ENCODE results near the gene GRK4. TPM values are rescaled to one million over a fixed set of nuclear protein-coding genes. Genes with fewer than 3 reads are reported as not detected.

The GRK4 gene
- total RNA-seq, 1 experiment from 2014 or later = 4.2 TPM

DNA sequence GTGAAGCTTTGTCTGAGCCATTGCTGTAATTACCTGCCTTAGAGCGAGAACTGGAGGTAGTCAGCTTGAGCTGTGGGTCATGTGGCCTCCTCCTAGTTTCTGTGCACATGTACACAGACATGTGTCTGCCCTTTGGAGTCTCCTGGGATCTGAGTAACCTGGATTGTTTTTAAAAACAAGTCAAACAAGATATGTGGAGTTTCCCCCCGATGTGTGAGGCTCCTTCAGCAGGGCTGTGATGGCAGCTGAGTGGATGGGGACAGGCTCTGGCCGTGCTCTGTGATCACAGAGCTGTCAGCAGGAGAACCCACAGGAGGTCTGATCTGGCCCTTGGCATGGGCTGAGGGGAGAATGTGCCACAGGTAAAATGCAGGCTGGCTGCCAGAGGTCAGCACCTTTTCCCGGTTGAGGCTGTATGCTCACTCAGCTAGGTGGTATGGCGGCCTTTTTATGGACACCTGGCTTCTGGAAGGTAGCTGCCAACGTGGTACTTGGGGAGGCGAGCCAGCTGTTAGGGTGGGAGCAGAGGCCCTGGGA is 38.5 kb upstream of the GRK4 start:
- ChIA-PET CTCF (no interaction called here), RAD21 (ENCODE audit: low non-redundant PET in 1 of 2, low total read pairs in 2 of 2, uncharacterized antibody in 2 of 2, unreplicated experiment in 2 of 2) (no interaction called here), POLR2A (no interaction called here)
- Histone ChIP-seq H3K4me2 (ENCODE audit: low read length) (no peak overlapping the region), H3K79me2 (ENCODE audit: insufficient read depth, low read length) (no peaks in the 10 kb centered on the region), H4K20me1 (ENCODE audit: insufficient read depth) (no peaks in the 10 kb centered on the region), H3K9ac (ENCODE audit: low read length) (no peak overlapping the region), H3K9me3 (ENCODE audit: control insufficient read depth in 1 of 2, insufficient read depth in 1 of 2, low read depth in 1 of 2, low read length in 2 of 2) (no peaks in the 10 kb centered on the region), H3K9me2 (ENCODE audit: insufficient read depth) (no peaks in the 10 kb centered on the region), H3K27me3 (ENCODE audit: insufficient read depth, low read length) (no peaks in the 10 kb centered on the region), H2AFZ (ENCODE audit: low read depth, low read length, poor library complexity, severe bottlenecking) (no peak overlapping the region), H3K36me3 (ENCODE audit: control insufficient read depth in 1 of 2, insufficient read depth in 2 of 2, low read length in 2 of 2) (peaks cover 4 to 7% of the 10 kb centered on the region in 2 experiments; a peak in 1 of 4 replicates), H3K27ac (ENCODE audit: low read depth, low read length) (no peak overlapping the region), H3K4me3 (replicated peaks in 1 of 2; ENCODE audit: low read depth in 1 of 2, low read length in 2 of 2) (no peak overlapping the region), H3K4me1 (ENCODE audit: control insufficient read depth in 1 of 2, insufficient read depth in 2 of 2, low read length in 2 of 2) (no peaks in the 10 kb centered on the region)
- DNase-seq (ENCODE audit: low read depth, low spot score) (no peak), ATAC-seq (no peak)
- intact Hi-C loops (cut with micrococcal nuclease) = no loop called here
- TF ChIP-seq ELF1 (IDR thresholded peaks at IDR 0.05; ENCODE audit: borderline replicate concordance, low read depth) (no peak), POLR2A (IDR thresholded peaks at IDR 0.05; ENCODE audit: borderline replicate concordance, extremely low read depth, insufficient read depth, insufficient read length) (no peak), CBX3 (IDR thresholded peaks at IDR 0.05; ENCODE audit: low read depth) (no peak), JUND (IDR thresholded peaks at IDR 0.05) (no peak), SP1 (IDR thresholded peaks at IDR 0.05; ENCODE audit: low read depth) (no peak), TCF7L2 (IDR thresholded peaks at IDR 0.05; ENCODE audit: borderline replicate concordance, extremely low read depth, insufficient read depth, insufficient read length) (no peak), EZH2phosphoT487 (IDR thresholded peaks at IDR 0.05; ENCODE audit: borderline replicate concordance) (no peak), ZFX (IDR thresholded peaks at IDR 0.05) (no peak)
- TF ChIP-seq, protein P1, sequence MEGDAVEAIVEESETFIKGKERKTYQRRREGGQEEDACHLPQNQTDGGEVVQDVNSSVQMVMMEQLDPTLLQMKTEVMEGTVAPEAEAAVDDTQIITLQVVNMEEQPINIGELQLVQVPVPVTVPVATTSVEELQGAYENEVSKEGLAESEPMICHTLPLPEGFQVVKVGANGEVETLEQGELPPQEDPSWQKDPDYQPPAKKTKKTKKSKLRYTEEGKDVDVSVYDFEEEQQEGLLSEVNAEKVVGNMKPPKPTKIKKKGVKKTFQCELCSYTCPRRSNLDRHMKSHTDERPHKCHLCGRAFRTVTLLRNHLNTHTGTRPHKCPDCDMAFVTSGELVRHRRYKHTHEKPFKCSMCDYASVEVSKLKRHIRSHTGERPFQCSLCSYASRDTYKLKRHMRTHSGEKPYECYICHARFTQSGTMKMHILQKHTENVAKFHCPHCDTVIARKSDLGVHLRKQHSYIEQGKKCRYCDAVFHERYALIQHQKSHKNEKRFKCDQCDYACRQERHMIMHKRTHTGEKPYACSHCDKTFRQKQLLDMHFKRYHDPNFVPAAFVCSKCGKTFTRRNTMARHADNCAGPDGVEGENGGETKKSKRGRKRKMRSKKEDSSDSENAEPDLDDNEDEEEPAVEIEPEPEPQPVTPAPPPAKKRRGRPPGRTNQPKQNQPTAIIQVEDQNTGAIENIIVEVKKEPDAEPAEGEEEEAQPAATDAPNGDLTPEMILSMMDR (IDR thresholded peaks at IDR 0.05 in 2 of 3, conservative IDR thresholded peaks at IDR 0.05 in 1 of 3; ENCODE audit: borderline replicate concordance in 1 of 3, insufficient read depth in 1 of 3, low read depth in 2 of 3, low read length in 2 of 3) = no peak
- TF ChIP-seq, protein P2, sequence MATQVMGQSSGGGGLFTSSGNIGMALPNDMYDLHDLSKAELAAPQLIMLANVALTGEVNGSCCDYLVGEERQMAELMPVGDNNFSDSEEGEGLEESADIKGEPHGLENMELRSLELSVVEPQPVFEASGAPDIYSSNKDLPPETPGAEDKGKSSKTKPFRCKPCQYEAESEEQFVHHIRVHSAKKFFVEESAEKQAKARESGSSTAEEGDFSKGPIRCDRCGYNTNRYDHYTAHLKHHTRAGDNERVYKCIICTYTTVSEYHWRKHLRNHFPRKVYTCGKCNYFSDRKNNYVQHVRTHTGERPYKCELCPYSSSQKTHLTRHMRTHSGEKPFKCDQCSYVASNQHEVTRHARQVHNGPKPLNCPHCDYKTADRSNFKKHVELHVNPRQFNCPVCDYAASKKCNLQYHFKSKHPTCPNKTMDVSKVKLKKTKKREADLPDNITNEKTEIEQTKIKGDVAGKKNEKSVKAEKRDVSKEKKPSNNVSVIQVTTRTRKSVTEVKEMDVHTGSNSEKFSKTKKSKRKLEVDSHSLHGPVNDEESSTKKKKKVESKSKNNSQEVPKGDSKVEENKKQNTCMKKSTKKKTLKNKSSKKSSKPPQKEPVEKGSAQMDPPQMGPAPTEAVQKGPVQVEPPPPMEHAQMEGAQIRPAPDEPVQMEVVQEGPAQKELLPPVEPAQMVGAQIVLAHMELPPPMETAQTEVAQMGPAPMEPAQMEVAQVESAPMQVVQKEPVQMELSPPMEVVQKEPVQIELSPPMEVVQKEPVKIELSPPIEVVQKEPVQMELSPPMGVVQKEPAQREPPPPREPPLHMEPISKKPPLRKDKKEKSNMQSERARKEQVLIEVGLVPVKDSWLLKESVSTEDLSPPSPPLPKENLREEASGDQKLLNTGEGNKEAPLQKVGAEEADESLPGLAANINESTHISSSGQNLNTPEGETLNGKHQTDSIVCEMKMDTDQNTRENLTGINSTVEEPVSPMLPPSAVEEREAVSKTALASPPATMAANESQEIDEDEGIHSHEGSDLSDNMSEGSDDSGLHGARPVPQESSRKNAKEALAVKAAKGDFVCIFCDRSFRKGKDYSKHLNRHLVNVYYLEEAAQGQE (IDR thresholded peaks at IDR 0.05; ENCODE audit: low read depth) = no peak
- TF ChIP-seq, protein P3, sequence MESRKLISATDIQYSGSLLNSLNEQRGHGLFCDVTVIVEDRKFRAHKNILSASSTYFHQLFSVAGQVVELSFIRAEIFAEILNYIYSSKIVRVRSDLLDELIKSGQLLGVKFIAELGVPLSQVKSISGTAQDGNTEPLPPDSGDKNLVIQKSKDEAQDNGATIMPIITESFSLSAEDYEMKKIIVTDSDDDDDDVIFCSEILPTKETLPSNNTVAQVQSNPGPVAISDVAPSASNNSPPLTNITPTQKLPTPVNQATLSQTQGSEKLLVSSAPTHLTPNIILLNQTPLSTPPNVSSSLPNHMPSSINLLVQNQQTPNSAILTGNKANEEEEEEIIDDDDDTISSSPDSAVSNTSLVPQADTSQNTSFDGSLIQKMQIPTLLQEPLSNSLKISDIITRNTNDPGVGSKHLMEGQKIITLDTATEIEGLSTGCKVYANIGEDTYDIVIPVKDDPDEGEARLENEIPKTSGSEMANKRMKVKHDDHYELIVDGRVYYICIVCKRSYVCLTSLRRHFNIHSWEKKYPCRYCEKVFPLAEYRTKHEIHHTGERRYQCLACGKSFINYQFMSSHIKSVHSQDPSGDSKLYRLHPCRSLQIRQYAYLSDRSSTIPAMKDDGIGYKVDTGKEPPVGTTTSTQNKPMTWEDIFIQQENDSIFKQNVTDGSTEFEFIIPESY (IDR thresholded peaks at IDR 0.05; ENCODE audit: extremely low read depth, insufficient replicate concordance, low read length) = no peak
- no TSS peak for BruUV-seq (replicated peaks)
